ENCODE data around the gene KLHL6. TPM values are rescaled to one million over a fixed set of nuclear protein-coding genes. Genes with fewer than 3 reads are reported as not detected.
"Not testable (repeated sequence)": the region's sequence is repeated elsewhere in the genome, so short reads cannot be mapped to it uniquely, and the experiment has no call there.

The KLHL6 gene
- total RNA-seq, 2 experiments from 2014 or later: 27.4 to 27.8 TPM

DNA sequence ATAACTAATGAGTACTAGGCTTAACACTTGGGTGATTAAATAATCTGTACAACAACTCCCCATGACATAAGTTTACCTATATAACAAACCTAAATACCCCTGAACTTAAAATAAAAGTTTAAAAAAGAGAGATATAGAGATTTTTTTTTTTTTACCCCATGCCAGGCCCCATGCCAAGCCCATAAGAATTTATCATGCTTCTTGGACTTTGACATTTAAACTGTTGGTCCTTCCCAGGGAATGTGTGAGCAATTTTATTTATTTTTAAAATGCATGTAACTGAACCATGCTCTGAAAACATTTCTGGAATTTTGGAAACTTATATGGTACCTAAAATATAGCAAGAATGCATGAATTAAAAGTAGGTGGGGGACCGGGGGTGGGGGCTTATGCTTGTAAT, 26.3 kb downstream of the KLHL6 start:
- DNase-seq: no peak
- H3K36me3 Mint-ChIP-seq (ENCODE audit: low read depth): peaks cover 54% of the 10 kb centered on the region
- ATAC-seq: no peak
- H3K27me3 Mint-ChIP-seq (ENCODE audit: low read depth): no peaks in the 10 kb centered on the region
- ChIA-PET POLR2A (no interaction called here), CTCF (interaction anchor here (0.6 to 2.7 kb wide), 2 partner anchors 24 to 60 kb away, joined by 3 to 7 read pairs; no protein-coding TSS in a partner anchor)
- H3K27ac Mint-ChIP-seq: no peak overlapping the region
- H3K4me3 Mint-ChIP-seq: no peak overlapping the region
- H3K9me3 Mint-ChIP-seq (ENCODE audit: insufficient read depth): no peaks in the 10 kb centered on the region
- peaks cover 50% of the 10 kb centered on the region for H3K4me1 Mint-ChIP-seq (ENCODE audit: low read depth)

DNA sequence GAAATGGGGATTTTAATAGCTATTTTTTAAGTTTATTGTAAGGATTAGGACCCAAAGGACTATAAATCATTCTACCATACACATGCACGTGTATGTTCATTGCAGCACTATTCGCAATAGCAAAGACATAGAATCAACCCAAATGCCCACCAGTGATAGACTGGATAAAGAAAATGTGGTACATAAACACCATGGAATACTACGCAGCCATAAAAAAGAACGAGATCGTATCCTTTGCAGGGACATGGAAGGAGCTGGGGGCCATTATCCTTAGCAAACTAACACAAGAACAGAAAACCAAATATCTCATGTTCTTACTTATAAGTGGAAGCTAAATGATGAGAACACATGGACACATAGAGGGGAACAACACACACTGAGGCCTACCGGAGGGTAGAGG, 26.7 kb downstream of the KLHL6 start:
- not testable (repeated sequence) for H3K27me3 Mint-ChIP-seq (ENCODE audit: low read depth); DNase-seq; ATAC-seq; H3K9me3 Mint-ChIP-seq (ENCODE audit: insufficient read depth); H3K4me3 Mint-ChIP-seq
- Mint-ChIP-seq H3K36me3 (ENCODE audit: low read depth) (peaks cover 55% of the 10 kb centered on the region), H3K4me1 (ENCODE audit: low read depth) (peaks cover 49% of the 10 kb centered on the region), H3K27ac (peak overlapping the region; percentile 84)
- ChIA-PET CTCF (interaction anchor here (0.6 to 2.7 kb wide), 6 partner anchors 8 to 59 kb away, joined by 3 to 15 read pairs (median 5); no protein-coding TSS in a partner anchor), POLR2A (interaction anchor here (0.8 to 1.4 kb wide), 2 partner anchors 13 to 27 kb away, joined by 3 read pairs; partner anchors contain the start of gene KLHL6)

DNA sequence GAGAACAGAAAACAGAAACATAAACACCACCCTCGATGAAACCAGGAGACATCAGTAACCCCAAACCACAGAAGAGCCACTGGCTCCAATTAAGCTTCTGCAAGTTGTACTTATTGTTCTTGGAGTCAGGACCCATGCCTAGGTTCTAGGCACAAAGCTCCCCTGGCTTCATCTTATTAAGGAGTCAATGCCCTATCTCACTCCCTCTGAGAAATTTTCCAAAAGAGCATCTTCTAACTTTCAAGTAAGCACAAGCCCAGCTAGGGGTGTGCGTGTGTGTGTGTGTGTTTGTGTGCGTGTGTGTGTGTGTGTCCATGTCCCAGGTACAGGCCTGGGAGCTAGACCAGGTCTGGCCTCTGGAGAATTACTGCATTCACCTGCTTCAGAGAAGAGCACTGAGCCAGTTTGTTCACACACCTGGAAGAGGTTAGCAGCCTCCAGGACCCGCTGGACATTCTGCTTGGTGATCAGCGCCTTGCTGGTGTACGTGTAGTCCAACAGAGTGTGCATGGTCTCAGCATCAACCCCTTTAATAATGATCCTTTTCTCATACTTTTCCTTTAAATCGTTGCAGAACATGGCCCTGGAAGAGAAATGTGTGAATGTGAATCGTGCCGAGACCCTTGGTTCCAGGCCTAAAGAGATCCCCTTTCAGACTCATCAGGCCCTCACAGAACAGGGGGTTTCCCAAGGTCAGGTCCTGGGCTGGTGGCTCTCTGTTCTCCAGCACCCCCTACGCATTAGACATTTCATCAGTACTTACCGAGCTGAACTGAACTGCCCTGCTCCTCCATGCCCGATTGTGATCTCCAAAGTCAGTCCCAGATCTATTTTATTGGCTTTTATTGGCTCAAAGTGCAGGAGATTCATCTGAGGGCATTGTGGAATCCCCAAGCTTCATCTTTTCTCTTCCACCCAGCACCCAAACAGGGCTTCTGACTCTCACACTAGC, 27.8 kb downstream of the KLHL6 start:
- Mint-ChIP-seq H3K9me3 (ENCODE audit: insufficient read depth) (no peaks in the 10 kb centered on the region), H3K4me3 (peak overlapping the region; percentile 43), H3K36me3 (ENCODE audit: low read depth) (peaks cover 64% of the 10 kb centered on the region), H3K27ac (peak overlapping the region; percentile 84), H3K4me1 (ENCODE audit: low read depth) (peaks cover 43% of the 10 kb centered on the region), H3K27me3 (ENCODE audit: low read depth) (no peaks in the 10 kb centered on the region)
- ChIA-PET POLR2A (interaction anchor here (0.7 to 2.4 kb wide), 10 partner anchors 8 to 170 kb away, joined by 3 to 8 read pairs (median 4); partner anchors contain the start of genes KLHL6 and YEATS2), CTCF (interaction anchor here (0.7 to 2.7 kb wide), 10 partner anchors 9 to 109 kb away, joined by 3 to 15 read pairs (median 5); no protein-coding TSS in a partner anchor)
- ATAC-seq: peak; percentile 89
- DNase-seq: peak; percentile 60

DNA sequence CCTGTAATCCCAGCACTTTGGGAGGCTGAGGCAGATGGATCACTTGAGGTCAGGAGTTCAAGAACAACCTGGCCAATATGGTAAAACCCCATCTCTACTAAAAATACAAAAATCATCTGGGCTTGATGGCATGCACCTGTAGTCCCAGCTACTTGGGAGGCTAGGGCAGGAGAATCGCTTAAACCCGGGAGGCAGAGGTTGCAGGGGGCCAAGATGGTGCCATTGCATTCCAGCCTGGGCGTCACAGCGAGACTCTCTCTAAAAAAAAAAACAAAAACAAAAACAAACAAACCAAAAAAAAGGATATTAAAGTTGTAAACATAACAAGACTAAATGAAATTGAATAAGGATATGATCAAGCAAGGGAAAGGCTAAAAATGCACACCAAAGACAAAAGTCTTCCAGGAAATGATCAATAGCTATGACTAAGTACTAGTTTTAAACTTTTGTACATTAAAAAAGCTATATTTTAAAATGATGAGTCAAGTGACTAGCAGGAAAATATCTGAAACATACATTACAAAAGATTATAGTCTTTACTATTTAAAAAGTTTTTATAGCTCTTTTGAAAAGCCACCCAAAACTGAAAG, 28.6 kb downstream of the KLHL6 start:
- no peak for DNase-seq
- Mint-ChIP-seq H3K27ac (peak overlapping the region; percentile 84), H3K9me3 (ENCODE audit: insufficient read depth) (no peaks in the 10 kb centered on the region), H3K4me3 (peak overlapping the region; percentile 43), H3K27me3 (ENCODE audit: low read depth) (no peaks in the 10 kb centered on the region), H3K36me3 (ENCODE audit: low read depth) (peaks cover 65% of the 10 kb centered on the region), H3K4me1 (ENCODE audit: low read depth) (peaks cover 39% of the 10 kb centered on the region)
- ATAC-seq: no peak
- ChIA-PET CTCF (interaction anchor here (0.8 to 2.7 kb wide), 8 partner anchors 8 to 110 kb away, joined by 3 to 15 read pairs (median 8); no protein-coding TSS in a partner anchor), POLR2A (interaction anchor here (0.7 to 2.4 kb wide), 7 partner anchors 8 to 171 kb away, joined by 3 to 8 read pairs (median 4); partner anchors contain the start of genes KLHL6 and YEATS2)

DNA sequence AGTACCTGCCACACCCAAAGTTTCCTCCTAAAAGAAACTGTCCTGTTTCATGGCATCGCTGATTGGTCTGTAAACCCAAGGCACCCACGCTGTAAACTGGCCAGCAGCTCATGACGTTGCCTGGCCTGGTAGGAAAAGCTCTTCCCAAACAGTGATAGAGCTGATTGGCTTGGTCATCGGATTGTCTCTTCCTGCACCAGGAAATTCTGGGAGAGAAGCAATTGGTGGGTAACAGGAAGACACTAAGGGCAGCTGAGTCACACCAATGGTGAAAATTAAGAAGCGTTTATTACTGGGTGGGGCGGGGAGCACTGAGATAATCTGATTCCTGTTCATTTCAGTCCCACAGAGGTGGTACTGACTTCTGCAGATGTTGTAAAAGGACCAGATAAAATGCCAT, 31.0 kb downstream of the KLHL6 start:
- Mint-ChIP-seq H3K9me3 (ENCODE audit: insufficient read depth) (no peaks in the 10 kb centered on the region), H3K4me3 (no peak overlapping the region), H3K4me1 (ENCODE audit: low read depth) (peaks cover 38% of the 10 kb centered on the region), H3K27ac (no peak overlapping the region), H3K27me3 (ENCODE audit: low read depth) (no peaks in the 10 kb centered on the region), H3K36me3 (ENCODE audit: low read depth) (peaks cover 60% of the 10 kb centered on the region)
- CTCF ChIA-PET: no interaction called here
- DNase-seq (no peak), ATAC-seq (no peak)
- POLR2A ChIA-PET: no interaction called here

DNA sequence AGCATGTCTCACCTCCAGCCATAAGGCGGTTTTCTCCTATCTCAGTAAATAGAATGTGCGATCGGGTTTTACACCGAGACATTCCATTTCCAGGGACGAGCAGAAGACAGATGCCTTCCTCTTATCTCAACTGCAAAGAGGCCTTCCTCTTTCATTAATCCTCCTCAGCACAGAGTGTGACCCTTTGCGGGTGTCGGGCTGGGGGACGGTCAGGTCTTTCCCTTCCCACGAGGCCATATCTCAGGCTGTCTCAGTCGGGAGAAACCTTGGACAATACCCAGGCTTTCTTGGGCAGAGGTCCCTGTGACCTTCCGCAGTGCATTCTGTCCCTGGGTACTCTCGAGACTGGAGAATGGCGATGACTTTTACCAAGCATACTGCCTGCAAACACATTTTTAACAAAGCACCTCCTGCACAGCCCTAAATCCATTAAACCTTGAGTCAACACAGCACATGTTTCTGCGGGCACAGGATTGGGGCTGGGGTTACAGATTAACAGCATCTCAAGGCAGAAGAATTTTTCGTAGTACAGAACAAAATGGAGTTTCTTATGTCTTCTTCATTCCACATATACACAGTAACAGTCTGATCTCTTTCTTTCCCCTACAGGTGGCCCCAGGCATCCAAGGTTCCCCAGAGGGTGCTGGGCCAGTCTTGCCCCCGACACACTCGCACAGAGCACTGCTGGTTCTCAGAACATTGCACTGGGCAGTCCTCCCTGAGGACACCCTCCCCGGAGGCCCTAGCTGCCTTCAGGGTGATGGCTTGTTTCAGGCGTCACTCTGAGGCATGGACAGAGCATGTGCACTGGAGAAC, 34.6 kb downstream of the KLHL6 start:
- CTCF ChIA-PET; POLR2A ChIA-PET; DNase-seq; H3K27ac Mint-ChIP-seq; ATAC-seq; H3K4me3 Mint-ChIP-seq; H3K9me3 Mint-ChIP-seq (ENCODE audit: insufficient read depth); H3K27me3 Mint-ChIP-seq (ENCODE audit: low read depth): not testable (repeated sequence)
- H3K36me3 Mint-ChIP-seq (ENCODE audit: low read depth): peaks cover 52% of the 10 kb centered on the region
- H3K4me1 Mint-ChIP-seq (ENCODE audit: low read depth): peaks cover 49% of the 10 kb centered on the region

DNA sequence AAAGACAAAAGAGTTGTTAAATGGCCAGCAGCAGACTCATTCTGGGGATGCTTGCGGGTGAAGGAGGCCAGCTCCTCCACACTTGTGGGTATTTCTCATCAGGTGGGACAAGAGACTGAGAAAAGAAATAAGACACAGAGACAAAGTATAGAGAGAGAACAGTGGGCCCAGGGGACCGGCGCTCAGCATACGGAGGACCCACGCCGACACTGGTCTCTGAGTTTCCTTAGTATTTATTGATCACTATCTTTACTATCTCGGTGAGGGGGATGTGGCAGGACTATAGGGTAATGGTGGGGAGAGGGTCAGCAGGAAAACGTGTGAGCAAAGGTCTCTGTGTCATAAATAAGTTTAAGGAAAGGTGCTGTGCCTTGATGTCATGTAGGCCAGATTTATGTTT, 35.2 kb downstream of the KLHL6 start:
- DNase-seq; ATAC-seq; H3K9me3 Mint-ChIP-seq (ENCODE audit: insufficient read depth); H3K27ac Mint-ChIP-seq; POLR2A ChIA-PET; H3K4me3 Mint-ChIP-seq; H3K27me3 Mint-ChIP-seq (ENCODE audit: low read depth); CTCF ChIA-PET: not testable (repeated sequence)
- peaks cover 50% of the 10 kb centered on the region for H3K4me1 Mint-ChIP-seq (ENCODE audit: low read depth)
- H3K36me3 Mint-ChIP-seq (ENCODE audit: low read depth): peaks cover 50% of the 10 kb centered on the region

DNA sequence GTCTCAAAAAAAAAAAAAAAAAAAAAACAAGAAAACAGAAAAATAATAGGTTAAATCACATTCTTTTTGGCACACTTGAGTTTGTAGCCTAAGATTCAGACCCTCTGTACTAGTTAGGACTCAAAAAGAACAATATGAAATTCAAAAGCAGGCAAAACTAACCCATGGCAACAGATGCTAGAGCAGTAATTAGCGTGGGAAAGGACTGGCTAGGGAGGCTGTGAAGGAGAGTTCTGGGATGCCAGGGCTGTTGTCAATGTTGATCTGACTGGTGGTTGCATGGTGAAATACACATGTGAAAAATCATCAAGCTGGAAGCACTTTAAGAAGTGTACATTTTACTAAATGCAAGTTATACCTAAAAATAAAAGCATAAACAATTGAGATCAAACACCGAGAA, 35.6 kb downstream of the KLHL6 start:
- ChIA-PET CTCF (no interaction called here), POLR2A (no interaction called here)
- Mint-ChIP-seq H3K27me3 (ENCODE audit: low read depth) (no peaks in the 10 kb centered on the region), H3K4me1 (ENCODE audit: low read depth) (peaks cover 52% of the 10 kb centered on the region), H3K36me3 (ENCODE audit: low read depth) (peaks cover 49% of the 10 kb centered on the region), H3K4me3 (no peak overlapping the region), H3K9me3 (ENCODE audit: insufficient read depth) (no peaks in the 10 kb centered on the region), H3K27ac (no peak overlapping the region)
- DNase-seq (no peak), ATAC-seq (no peak)

DNA sequence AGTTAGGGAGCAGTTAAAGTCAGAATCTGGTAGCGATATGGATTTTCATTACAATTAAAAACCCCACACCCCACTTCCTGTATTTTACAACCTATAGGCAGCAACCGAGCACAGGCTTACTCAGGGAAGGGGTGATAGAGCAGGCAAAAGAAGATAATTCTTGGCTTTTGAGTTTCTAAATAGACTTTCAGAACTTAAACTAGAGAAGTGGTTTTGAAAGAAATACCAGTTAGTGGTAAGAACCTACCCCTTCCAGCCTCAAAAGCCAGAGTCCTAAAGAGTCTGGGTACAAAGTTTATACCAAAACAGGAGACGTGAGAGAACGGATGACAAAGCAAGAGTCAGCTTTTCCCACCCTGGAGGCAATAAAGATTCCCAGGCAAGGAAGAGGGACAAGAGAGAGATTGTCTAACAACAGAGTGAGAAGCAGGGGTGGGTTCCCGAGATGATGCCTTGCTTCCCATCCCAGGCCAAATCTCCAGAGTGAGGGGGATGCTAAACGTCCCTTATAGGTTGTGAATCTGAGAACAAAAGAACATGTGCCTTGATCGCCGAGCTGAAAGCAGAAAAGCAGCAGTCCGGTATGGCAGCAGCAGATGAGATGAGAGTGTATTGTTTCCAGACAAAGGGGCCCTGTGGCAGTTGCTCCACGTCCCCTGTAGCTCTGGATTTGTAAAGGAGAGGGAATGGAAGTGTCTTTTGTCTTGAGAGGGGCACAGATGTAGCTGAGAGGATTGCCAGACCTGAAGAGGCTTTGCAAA, 36.8 kb downstream of the KLHL6 start:
- Mint-ChIP-seq H3K36me3 (ENCODE audit: low read depth) (peaks cover 50% of the 10 kb centered on the region), H3K9me3 (ENCODE audit: insufficient read depth) (no peaks in the 10 kb centered on the region), H3K4me3 (no peak overlapping the region), H3K27ac (peak overlapping the region; percentile 59), H3K27me3 (ENCODE audit: low read depth) (no peaks in the 10 kb centered on the region), H3K4me1 (ENCODE audit: low read depth) (peaks cover 58% of the 10 kb centered on the region)
- ChIA-PET POLR2A (interaction anchor here (1.2 kb wide), 1 partner anchor 9 kb away, joined by 4 read pairs; no protein-coding TSS in a partner anchor), CTCF (interaction anchor here (0.9 to 1.9 kb wide), 6 partner anchors 9 to 248 kb away, joined by 3 to 10 read pairs (median 4); no protein-coding TSS in a partner anchor)
- no peak for DNase-seq
- ATAC-seq: no peak

DNA sequence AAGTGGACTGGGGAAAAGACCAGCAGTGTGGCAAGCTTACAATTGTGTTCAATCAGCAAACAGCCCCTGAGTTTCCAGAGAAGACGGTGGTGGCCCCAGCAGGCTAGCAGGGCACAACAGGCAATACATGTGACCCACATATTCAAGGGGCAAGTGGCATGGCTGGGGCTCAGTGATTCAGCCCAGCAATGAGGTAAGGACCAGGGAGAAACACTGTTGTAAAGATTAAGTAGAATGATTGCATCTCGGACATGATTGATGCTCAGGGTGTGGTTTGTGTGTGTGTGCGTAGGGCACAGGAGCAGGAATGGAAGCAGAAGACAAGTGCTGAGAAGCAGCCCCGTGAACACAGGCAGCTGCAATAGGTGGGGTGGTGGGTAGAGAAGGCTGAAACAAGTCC, 37.9 kb downstream of the KLHL6 start:
- DNase-seq (no peak), ATAC-seq (no peak)
- H3K27ac Mint-ChIP-seq: peak overlapping the region; percentile 29
- H3K4me1 Mint-ChIP-seq (ENCODE audit: low read depth): peaks cover 67% of the 10 kb centered on the region
- no peaks in the 10 kb centered on the region for H3K27me3 Mint-ChIP-seq (ENCODE audit: low read depth)
- H3K36me3 Mint-ChIP-seq (ENCODE audit: low read depth): peaks cover 41% of the 10 kb centered on the region
- no peak overlapping the region for H3K4me3 Mint-ChIP-seq
- ChIA-PET CTCF (interaction anchor here (1.3 to 1.9 kb wide), 4 partner anchors 10 to 249 kb away, joined by 3 to 10 read pairs (median 3); no protein-coding TSS in a partner anchor), POLR2A (no interaction called here)
- H3K9me3 Mint-ChIP-seq (ENCODE audit: insufficient read depth): no peaks in the 10 kb centered on the region
